ENCODE data around the gene EAF2. TPM values are rescaled to one million over a fixed set of nuclear protein-coding genes. Genes with fewer than 3 reads are reported as not detected.

EAF2 gene
- total and polyA plus RNA-seq, 2 of the 13 experiments (the other 11 are each of a cell fraction or from before 2014, with no cell fraction given): 4.0 to 14.6 TPM

DNA sequence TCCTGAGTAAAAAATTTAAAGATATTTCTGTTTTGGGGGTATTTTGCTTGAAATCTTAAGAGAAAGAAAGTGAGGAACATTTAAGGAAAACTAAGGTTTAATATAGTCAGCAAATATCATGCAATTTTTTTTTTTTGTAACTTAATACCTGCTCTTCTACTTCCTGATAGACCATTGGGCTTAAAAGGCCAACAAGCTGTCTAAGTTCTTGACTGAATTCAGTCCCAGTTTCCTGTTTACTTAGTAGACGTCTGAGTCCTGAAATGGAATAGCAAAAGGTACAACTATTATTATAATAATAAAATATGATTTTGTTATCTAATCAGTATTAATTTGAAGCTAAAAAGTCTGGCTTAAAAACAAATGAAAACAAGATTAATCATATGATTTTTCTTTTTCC is 38.0 kb upstream of the EAF2 start (continued):
- TF ChIP-seq SRF (IDR thresholded peaks at IDR 0.05; ENCODE audit: low read depth, low read length) (no peak), TIGD3 (CRISPR knock-in tag; IDR thresholded peaks at IDR 0.05; ENCODE audit: borderline replicate concordance) (no peak)

DNA sequence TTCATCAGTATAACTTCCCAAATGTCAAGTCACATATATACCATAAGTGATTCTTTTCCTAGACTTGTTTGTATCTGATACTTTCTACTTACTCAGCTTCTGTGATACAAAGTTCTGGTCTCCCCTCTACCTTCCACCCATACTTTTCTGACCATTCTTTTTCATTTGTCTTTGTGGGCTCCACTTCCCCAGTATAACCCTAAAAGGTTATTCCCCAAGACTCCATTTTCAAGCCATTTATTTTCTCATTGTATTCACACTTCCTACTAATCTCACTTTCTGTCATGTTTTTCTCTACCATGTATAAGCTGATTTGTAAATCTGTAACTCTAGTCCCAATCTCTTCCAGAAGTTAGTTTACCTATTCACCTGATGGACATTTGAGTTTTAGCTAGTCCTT is 34.1 kb upstream of the EAF2 start:
- Histone ChIP-seq H3K36me3 (replicated peaks in 1 of 2; ENCODE audit: control insufficient read depth in 1 of 2, insufficient read depth in 2 of 2, low read length in 2 of 2) (peaks cover 1 to 28% of the 10 kb centered on the region in 2 experiments; a peak in 4 of 5 replicates), H4K20me1 (ENCODE audit: insufficient read depth, low read length) (no peaks in the 10 kb centered on the region), H2AFZ (ENCODE audit: low read length) (no peak overlapping the region), H3K4me1 (ENCODE audit: insufficient read depth, low read length) (no peaks in the 10 kb centered on the region), H3K4me2 (ENCODE audit: low read depth, low read length) (no peak overlapping the region), H3K79me2 (ENCODE audit: insufficient read depth, low read length) (no peaks in the 10 kb centered on the region), H3K9me3 (ENCODE audit: low read length) (no peaks in the 10 kb centered on the region), H3K27me3 (ENCODE audit: control insufficient read depth in 1 of 2, insufficient read depth in 2 of 2, low read length in 2 of 2) (no peaks in the 10 kb centered on the region), H3K4me3 (replicated peaks in 1 of 3; ENCODE audit: insufficient read depth in 1 of 3, low read depth in 2 of 3, low read length in 3 of 3) (no peak overlapping the region), H3K9ac (ENCODE audit: insufficient read depth, low read depth, low read length) (no peak overlapping the region), H3K27ac (ENCODE audit: extremely low read length, insufficient read depth, low read length) (no peak overlapping the region)
- TF ChIP-seq ZNF446 (CRISPR knock-in tag; IDR thresholded peaks at IDR 0.05): no peak
- no peak for TF ChIP-seq MEIS1 (CRISPR knock-in tag; IDR thresholded peaks at IDR 0.05; ENCODE audit: borderline replicate concordance)
- no peak for TF ChIP-seq THAP11 (CRISPR knock-in tag; IDR thresholded peaks at IDR 0.05)
- no peak for TF ChIP-seq AGO2 (optimal IDR thresholded peaks at IDR 0.05; ENCODE audit: low read depth, low read length)
- TF ChIP-seq, protein P1, sequence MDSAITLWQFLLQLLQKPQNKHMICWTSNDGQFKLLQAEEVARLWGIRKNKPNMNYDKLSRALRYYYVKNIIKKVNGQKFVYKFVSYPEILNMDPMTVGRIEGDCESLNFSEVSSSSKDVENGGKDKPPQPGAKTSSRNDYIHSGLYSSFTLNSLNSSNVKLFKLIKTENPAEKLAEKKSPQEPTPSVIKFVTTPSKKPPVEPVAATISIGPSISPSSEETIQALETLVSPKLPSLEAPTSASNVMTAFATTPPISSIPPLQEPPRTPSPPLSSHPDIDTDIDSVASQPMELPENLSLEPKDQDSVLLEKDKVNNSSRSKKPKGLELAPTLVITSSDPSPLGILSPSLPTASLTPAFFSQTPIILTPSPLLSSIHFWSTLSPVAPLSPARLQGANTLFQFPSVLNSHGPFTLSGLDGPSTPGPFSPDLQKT (CRISPR knock-in tag; IDR thresholded peaks at IDR 0.05; ENCODE audit: borderline replicate concordance): no peak
- TF ChIP-seq ZNF839 (CRISPR knock-in tag; IDR thresholded peaks at IDR 0.05; ENCODE audit: borderline replicate concordance): no peak
- TF ChIP-seq IRF1 (CRISPR knock-in tag; IDR thresholded peaks at IDR 0.05; ENCODE audit: low read depth): no peak
- TF ChIP-seq CEBPB (IDR thresholded peaks at IDR 0.05; ENCODE audit: borderline replicate concordance, low read depth, low read length): no peak
- TF ChIP-seq ZFX (CRISPR knock-in tag; IDR thresholded peaks at IDR 0.05; ENCODE audit: low read depth): no peak
- POLR2A ChIA-PET: no interaction called here
- FAIRE-seq (no peak), DNase-seq (ENCODE audit: low spot score) (no peak), ATAC-seq (no peak)
- CTCF ChIA-PET (ENCODE audit: low intra/inter-chr PET ratio, low total read pairs): no interaction called here
- in situ Hi-C loops (cut with HindIII; ENCODE audit: extremely low pct_ligation_motif_present, low pct_unique_long_range_greater_than_20kb): no loop called here
- BruUV-seq (replicated peaks): no TSS peak
- intact Hi-C loops (cut with micrococcal nuclease; ENCODE audit: unreplicated experiment): no loop called here

Data from HepG2 (cell line).